WTC11 (cell line): ENCODE measurements around the gene FSD1L. TPM values are rescaled to one million over a fixed set of nuclear protein-coding genes. Genes with fewer than 3 reads are reported as not detected.
"Not testable (repeated sequence)": the region's sequence is repeated elsewhere in the genome, so short reads cannot be mapped to it uniquely, and the experiment has no call there.

Experiments
- ATAC-seq: fragments of 200-7000 bp; cut with Tn5 transposase; 2 replicates; pipeline ENCODE4 v1.10.0; 2021; ENCODE audit warnings: mild to moderate bottlenecking, moderate library complexity
- CTCF ChIA-PET: fragments of 300-600 bp; sonication (Branson Sonifier 250); formaldehyde crosslinking; loops from one replicate; lab custom pipeline; 2021; ENCODE audit warnings: antibody characterized with exemption; lab: Charles Lee
- POLR2A ChIA-PET: fragments of 350-600 bp; sonication (Branson Sonifier 250); formaldehyde crosslinking; loops from one replicate; lab custom pipeline; 2021; ENCODE audit warnings: antibody characterized with exemption; lab: Charles Lee
- DNase-seq: peaks from one replicate; pipeline ENCODE4 v3.0.0; 2021; ENCODE audit warnings: low spot score
- H3K27ac Mint-ChIP-seq: 2 replicates; pipeline ENCODE4 v1.8.0; 2021; ENCODE audit warnings: mixed read lengths
- H3K27me3 Mint-ChIP-seq: 2 replicates; pipeline ENCODE4 v1.8.0; 2021; ENCODE audit warnings: low read depth, mild to moderate bottlenecking, moderate library complexity, mixed read lengths
- H3K36me3 Mint-ChIP-seq: 2 replicates; pipeline ENCODE4 v1.8.0; 2021; ENCODE audit warnings: mixed read lengths
- H3K4me1 Mint-ChIP-seq: 2 replicates; pipeline ENCODE4 v1.8.0; 2022; ENCODE audit warnings: mixed read lengths
- H3K4me3 Mint-ChIP-seq: 2 replicates; pipeline ENCODE4 v1.8.0; 2021; ENCODE audit warnings: mild to moderate bottlenecking, moderate library complexity, mixed read lengths
- H3K9me3 Mint-ChIP-seq: 2 replicates; pipeline ENCODE4 v1.8.0; 2021; ENCODE audit warnings: mixed read lengths
- FOXK1 ChIP-seq: sonication (generic); formaldehyde crosslinking; IDR thresholded peaks from 2 replicates; pipeline ENCODE4 v1.8.0; 2022; ENCODE audit warnings: mild to moderate bottlenecking, moderate library complexity, missing genetic modification reagents
- KAT7 ChIP-seq: sonication (generic); formaldehyde crosslinking; IDR thresholded peaks from 2 replicates; pipeline ENCODE4 v1.8.1; 2023; ENCODE audit warnings: missing genetic modification reagents, mild to moderate bottlenecking, borderline replicate concordance
- ZNF423 ChIP-seq: fragments of 250-450 bp; sonication (Bioruptor Pico); IDR thresholded peaks from 2 replicates; pipeline ENCODE4 v2.1.2; 2022; ENCODE audit warnings: mild to moderate bottlenecking, moderate library complexity
- total RNA-seq: library from RNA; stranded (reverse); gene quantifications from 3 replicates; pipeline ENCODE4 v1.2.3, GENCODE V29; 2021
- TF ChIP-seq, protein P1 (sequence below): sonication (generic); formaldehyde crosslinking; IDR thresholded peaks from 2 replicates; pipeline ENCODE4 v1.8.0; 2023; ENCODE audit warnings: missing genetic modification reagents, mild to moderate bottlenecking, borderline replicate concordance
- TF ChIP-seq, protein P2 (sequence below): sonication (generic); formaldehyde crosslinking; IDR thresholded peaks from 2 replicates; pipeline ENCODE4 v1.8.1; 2023; ENCODE audit warnings: mild to moderate bottlenecking, missing genetic modification reagents
- TF ChIP-seq, protein P3 (sequence below): sonication (generic); formaldehyde crosslinking; IDR thresholded peaks from 2 replicates; pipeline ENCODE4 v1.8.0; 2022; ENCODE audit warnings: mild to moderate bottlenecking, missing genetic modification reagents
- TF ChIP-seq, protein P4 (sequence below): sonication (generic); formaldehyde crosslinking; conservative IDR thresholded peaks from 2 replicates; pipeline ENCODE4 v1.8.1; 2023; ENCODE audit warnings: mild to moderate bottlenecking, low read depth, missing genetic modification reagents, moderate library complexity

FSD1L gene
- total RNA-seq, 1 experiment from 2014 or later, result 5.3 TPM

DNA sequence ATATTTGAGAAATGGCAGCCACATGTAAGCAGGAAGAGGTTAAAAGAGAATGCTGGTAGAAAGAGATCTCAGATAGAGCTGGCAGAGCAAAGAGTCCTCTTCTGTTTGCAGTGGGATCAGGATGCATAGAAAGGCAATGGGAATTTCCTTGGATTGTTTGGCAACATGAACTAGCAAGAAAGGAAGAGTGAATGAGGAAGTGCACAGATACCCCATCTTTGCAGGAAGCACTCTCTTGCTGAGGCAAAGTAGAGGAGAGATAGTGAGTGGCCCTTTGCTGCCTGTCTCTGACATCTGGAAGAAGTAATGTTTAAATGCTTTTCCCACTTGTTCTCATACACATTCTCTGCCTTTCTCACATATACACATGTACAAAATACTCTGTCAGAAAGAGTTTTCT is 124.6 kb downstream of the FSD1L start (continued):
- TF ChIP-seq, protein P1, sequence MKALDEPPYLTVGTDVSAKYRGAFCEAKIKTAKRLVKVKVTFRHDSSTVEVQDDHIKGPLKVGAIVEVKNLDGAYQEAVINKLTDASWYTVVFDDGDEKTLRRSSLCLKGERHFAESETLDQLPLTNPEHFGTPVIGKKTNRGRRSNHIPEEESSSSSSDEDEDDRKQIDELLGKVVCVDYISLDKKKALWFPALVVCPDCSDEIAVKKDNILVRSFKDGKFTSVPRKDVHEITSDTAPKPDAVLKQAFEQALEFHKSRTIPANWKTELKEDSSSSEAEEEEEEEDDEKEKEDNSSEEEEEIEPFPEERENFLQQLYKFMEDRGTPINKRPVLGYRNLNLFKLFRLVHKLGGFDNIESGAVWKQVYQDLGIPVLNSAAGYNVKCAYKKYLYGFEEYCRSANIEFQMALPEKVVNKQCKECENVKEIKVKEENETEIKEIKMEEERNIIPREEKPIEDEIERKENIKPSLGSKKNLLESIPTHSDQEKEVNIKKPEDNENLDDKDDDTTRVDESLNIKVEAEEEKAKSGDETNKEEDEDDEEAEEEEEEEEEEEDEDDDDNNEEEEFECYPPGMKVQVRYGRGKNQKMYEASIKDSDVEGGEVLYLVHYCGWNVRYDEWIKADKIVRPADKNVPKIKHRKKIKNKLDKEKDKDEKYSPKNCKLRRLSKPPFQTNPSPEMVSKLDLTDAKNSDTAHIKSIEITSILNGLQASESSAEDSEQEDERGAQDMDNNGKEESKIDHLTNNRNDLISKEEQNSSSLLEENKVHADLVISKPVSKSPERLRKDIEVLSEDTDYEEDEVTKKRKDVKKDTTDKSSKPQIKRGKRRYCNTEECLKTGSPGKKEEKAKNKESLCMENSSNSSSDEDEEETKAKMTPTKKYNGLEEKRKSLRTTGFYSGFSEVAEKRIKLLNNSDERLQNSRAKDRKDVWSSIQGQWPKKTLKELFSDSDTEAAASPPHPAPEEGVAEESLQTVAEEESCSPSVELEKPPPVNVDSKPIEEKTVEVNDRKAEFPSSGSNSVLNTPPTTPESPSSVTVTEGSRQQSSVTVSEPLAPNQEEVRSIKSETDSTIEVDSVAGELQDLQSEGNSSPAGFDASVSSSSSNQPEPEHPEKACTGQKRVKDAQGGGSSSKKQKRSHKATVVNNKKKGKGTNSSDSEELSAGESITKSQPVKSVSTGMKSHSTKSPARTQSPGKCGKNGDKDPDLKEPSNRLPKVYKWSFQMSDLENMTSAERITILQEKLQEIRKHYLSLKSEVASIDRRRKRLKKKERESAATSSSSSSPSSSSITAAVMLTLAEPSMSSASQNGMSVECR, result no peak

DNA sequence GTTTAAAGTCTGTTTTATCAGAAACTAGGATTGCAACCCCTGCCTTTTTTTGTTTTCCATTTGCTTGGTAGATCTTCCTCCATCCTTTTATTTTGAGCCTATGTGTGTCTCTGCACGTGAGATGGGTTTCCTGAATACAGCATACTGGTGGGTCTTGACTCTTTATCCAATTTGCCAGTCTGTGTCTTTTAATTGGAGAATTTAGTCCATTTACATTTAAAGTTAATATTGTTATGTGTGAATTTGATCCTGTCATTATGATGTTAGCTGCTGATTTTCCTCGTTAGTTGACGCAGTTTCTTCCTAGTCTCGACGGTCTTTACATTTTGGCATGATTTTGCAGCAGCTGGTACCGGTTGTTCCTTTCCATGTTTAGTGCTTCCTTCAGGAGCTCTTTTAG is 132.1 kb downstream of the FSD1L start:
- H3K27ac Mint-ChIP-seq, ATAC-seq, H3K4me1 Mint-ChIP-seq, POLR2A ChIA-PET, CTCF ChIA-PET, H3K27me3 Mint-ChIP-seq, H3K4me3 Mint-ChIP-seq, DNase-seq: not testable (repeated sequence)
- peaks cover 16% of the 10 kb centered on the region for H3K9me3 Mint-ChIP-seq
- peaks cover 23% of the 10 kb centered on the region for H3K36me3 Mint-ChIP-seq

DNA sequence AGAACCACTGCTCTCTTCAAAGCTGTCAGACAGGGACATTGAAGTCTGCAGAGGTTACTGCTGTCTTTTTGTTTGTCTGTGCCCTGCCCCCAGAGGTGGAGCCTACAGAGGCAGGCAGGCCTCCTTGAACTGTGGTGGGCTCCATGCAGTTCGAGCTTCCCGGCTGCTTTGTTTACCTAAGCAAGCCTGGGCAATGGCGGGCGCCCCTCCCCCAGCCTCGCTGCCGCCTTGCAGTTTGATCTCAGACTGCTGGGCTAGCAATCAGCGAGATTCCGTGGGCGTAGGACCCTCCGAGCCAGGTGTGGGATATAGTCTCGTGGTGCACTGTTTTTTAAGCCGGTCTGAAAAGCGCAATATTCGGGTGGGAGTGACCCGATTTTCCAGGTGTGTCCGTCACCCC is 133.7 kb downstream of the FSD1L start:
- peak; percentile 52; the same call in 1 of the 2 replicates for TF ChIP-seq FOXK1 (CRISPR knock-in tag)
- TF ChIP-seq, all 79 proteins: peak for 1; not testable (repeated sequence) for 78
- H3K27me3 Mint-ChIP-seq, CTCF ChIA-PET, POLR2A ChIA-PET, ATAC-seq, H3K4me1 Mint-ChIP-seq: not testable (repeated sequence)
- H3K27ac Mint-ChIP-seq, result peak overlapping the region; percentile 23; the same call in 1 of the 2 replicates
- DNase-seq, result peak; percentile 19
- peaks cover 10% of the 10 kb centered on the region for H3K9me3 Mint-ChIP-seq
- peak overlapping the region; percentile 62 for H3K4me3 Mint-ChIP-seq
- H3K36me3 Mint-ChIP-seq, result peaks cover 12% of the 10 kb centered on the region

DNA sequence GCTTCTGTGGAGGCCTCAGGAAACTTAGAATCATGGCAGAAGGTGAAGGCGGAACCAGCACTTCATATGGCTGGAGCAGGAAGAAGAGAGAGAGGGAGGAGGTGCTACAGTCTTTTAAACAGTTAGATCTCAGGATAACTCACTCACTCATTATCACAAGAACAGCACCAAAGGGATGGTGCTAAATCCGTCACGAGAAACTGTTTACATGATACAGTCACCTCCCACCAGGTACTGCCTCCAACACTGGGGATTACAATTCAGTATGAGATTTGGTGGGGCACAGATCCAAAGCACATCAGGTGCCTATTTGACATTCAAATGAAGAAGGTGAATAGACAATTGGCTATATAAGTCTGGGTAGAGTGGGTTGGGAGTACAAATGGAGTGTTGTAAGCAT is 145.3 kb downstream of the FSD1L start:
- Mint-ChIP-seq H3K27ac (no peak overlapping the region), H3K36me3 (peaks cover 8% of the 10 kb centered on the region)
- POLR2A ChIA-PET, result no interaction called here
- TF ChIP-seq ZNF423 (no peak), KAT7 (CRISPR knock-in tag) (no peak)
- TF ChIP-seq, protein P2, sequence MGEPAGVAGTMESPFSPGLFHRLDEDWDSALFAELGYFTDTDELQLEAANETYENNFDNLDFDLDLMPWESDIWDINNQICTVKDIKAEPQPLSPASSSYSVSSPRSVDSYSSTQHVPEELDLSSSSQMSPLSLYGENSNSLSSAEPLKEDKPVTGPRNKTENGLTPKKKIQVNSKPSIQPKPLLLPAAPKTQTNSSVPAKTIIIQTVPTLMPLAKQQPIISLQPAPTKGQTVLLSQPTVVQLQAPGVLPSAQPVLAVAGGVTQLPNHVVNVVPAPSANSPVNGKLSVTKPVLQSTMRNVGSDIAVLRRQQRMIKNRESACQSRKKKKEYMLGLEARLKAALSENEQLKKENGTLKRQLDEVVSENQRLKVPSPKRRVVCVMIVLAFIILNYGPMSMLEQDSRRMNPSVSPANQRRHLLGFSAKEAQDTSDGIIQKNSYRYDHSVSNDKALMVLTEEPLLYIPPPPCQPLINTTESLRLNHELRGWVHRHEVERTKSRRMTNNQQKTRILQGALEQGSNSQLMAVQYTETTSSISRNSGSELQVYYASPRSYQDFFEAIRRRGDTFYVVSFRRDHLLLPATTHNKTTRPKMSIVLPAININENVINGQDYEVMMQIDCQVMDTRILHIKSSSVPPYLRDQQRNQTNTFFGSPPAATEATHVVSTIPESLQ (CRISPR knock-in tag), result no peak
- TF ChIP-seq, protein P3, sequence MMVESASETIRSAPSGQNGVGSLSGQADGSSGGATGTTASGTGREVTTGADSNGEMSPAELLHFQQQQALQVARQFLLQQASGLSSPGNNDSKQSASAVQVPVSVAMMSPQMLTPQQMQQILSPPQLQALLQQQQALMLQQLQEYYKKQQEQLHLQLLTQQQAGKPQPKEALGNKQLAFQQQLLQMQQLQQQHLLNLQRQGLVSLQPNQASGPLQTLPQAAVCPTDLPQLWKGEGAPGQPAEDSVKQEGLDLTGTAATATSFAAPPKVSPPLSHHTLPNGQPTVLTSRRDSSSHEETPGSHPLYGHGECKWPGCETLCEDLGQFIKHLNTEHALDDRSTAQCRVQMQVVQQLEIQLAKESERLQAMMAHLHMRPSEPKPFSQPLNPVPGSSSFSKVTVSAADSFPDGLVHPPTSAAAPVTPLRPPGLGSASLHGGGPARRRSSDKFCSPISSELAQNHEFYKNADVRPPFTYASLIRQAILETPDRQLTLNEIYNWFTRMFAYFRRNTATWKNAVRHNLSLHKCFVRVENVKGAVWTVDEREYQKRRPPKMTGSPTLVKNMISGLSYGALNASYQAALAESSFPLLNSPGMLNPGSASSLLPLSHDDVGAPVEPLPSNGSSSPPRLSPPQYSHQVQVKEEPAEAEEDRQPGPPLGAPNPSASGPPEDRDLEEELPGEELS (CRISPR knock-in tag), result peak; percentile 13; the same call in 1 of the 2 replicates
- TF ChIP-seq, protein P4, sequence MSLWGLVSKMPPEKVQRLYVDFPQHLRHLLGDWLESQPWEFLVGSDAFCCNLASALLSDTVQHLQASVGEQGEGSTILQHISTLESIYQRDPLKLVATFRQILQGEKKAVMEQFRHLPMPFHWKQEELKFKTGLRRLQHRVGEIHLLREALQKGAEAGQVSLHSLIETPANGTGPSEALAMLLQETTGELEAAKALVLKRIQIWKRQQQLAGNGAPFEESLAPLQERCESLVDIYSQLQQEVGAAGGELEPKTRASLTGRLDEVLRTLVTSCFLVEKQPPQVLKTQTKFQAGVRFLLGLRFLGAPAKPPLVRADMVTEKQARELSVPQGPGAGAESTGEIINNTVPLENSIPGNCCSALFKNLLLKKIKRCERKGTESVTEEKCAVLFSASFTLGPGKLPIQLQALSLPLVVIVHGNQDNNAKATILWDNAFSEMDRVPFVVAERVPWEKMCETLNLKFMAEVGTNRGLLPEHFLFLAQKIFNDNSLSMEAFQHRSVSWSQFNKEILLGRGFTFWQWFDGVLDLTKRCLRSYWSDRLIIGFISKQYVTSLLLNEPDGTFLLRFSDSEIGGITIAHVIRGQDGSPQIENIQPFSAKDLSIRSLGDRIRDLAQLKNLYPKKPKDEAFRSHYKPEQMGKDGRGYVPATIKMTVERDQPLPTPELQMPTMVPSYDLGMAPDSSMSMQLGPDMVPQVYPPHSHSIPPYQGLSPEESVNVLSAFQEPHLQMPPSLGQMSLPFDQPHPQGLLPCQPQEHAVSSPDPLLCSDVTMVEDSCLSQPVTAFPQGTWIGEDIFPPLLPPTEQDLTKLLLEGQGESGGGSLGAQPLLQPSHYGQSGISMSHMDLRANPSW, result no peak
- TF ChIP-seq, all 79 proteins: peak for 1
- Mint-ChIP-seq H3K9me3 (peaks cover 27% of the 10 kb centered on the region), H3K27me3 (no peaks in the 10 kb centered on the region; the same call in 1 of the 2 replicates), H3K4me1 (no peaks in the 10 kb centered on the region), H3K4me3 (no peak overlapping the region)
- CTCF ChIA-PET, result no interaction called here
- DNase-seq (no peak), ATAC-seq (peak; percentile 90)

Other genes with a start within 250 kb of the FSD1L start
- gene SLC44A1, start 203.4 kb upstream of the FSD1L start, total RNA-seq, result 45.9 to 48.9 TPM (median 47.6 TPM) in 3 replicates
- gene FKTN, start 110.1 kb downstream of the FSD1L start, total RNA-seq, result 10.8 to 15.1 TPM (median 14.5 TPM) in 3 replicates
- 0.41 TPM in 1 of 3 replicates, not detected in the others for gene TAL2, start 214.4 kb downstream of the FSD1L start, total RNA-seq
- gene TMEM38B, start 246.5 kb downstream of the FSD1L start, total RNA-seq, result 15.7 to 17.9 TPM (median 17.6 TPM) in 3 replicates